ENCODE measurements around the gene SLIT1.

The SLIT1 gene

GRCh38 chr10:97080051-97080776 lies 105.5 kb downstream of the SLIT1 start:
- no peak for DNase-seq (ENCODE audit: low read depth)

- DNase-seq (ENCODE audit: low read depth), result no peak
These were observed 106.3 kb downstream of the SLIT1 start for GRCh38 chr10:97079448-97079847.

- DNase-seq (ENCODE audit: low read depth), result no peak
These were observed 106.8 kb downstream of the SLIT1 start for GRCh38 chr10:97078938-97079445.

- DNase-seq (ENCODE audit: low read depth), result no peak
These were observed 107.4 kb downstream of the SLIT1 start for GRCh38 chr10:97078261-97078937.

GRCh38 chr10:97076781-97077180 lies 109.0 kb downstream of the SLIT1 start:
- no peak for DNase-seq (ENCODE audit: low read depth)

- DNase-seq (ENCODE audit: low read depth), result no peak
These were observed 109.7 kb downstream of the SLIT1 start for GRCh38 chr10:97075961-97076525.

- no peak for DNase-seq (ENCODE audit: low read depth)
These were observed 110.3 kb downstream of the SLIT1 start for GRCh38 chr10:97075421-97075820.

- no peak for DNase-seq (ENCODE audit: low read depth)
These were observed 111.3 kb downstream of the SLIT1 start for GRCh38 chr10:97074256-97075145.

GRCh38 chr10:97072851-97073665 lies 112.7 kb downstream of the SLIT1 start:
- peak; percentile 78 for DNase-seq (ENCODE audit: low read depth)

GRCh38 chr10:97071496-97071895 lies 114.3 kb downstream of the SLIT1 start:
- no peak for DNase-seq (ENCODE audit: low read depth)

GRCh38 chr10:97069576-97070362 lies 116.0 kb downstream of the SLIT1 start:
- peak; percentile 79 for DNase-seq (ENCODE audit: low read depth)

GRCh38 chr10:97069026-97069425 lies 116.7 kb downstream of the SLIT1 start:
- no peak for DNase-seq (ENCODE audit: low read depth)

- DNase-seq (ENCODE audit: low read depth), result no peak
These were observed 117.9 kb downstream of the SLIT1 start for GRCh38 chr10:97067716-97068391.

GRCh38 chr10:97066877-97067555 lies 118.7 kb downstream of the SLIT1 start:
- DNase-seq (ENCODE audit: low read depth), result no peak

GRCh38 chr10:97065686-97066660 lies 119.8 kb downstream of the SLIT1 start:
- no peak for DNase-seq (ENCODE audit: low read depth)

- peak; percentile 26 for DNase-seq (ENCODE audit: low read depth)
These were observed 120.6 kb downstream of the SLIT1 start for GRCh38 chr10:97065128-97065527.

- no peak for DNase-seq (ENCODE audit: low read depth)
These were observed 121.5 kb downstream of the SLIT1 start for GRCh38 chr10:97063983-97064837.
